Thoracic aorta endothelial cell (primary cell): Measurements from ENCODE around the gene ATG10. TPM values are rescaled to one million over a fixed set of nuclear protein-coding genes. Genes with fewer than 3 reads are reported as not detected.

Source experiments
- small RNA-seq: library from RNA; depleted of rRNA; stranded (forward); fragments of <200 nt; gene quantifications from one replicate; pipeline ENCODE3, GENCODE V24; 2012
- total RNA-seq: library from RNA; depleted of rRNA; stranded (reverse); fragments of >200 nt; gene quantifications from 2 replicates; pipeline ENCODE4 v1.2.3, GENCODE V29; 2012

The ATG10 gene
- total RNA-seq, result 6.9 and 7.6 TPM in 2 replicates

GRCh38 chr5:81971712-81972491 lies at the start of gene ATG10:
ATG10 (plus strand) TSS chr5:81972023; CDS start chr5:81987571, 15,548 bp downstream.

GRCh38 chr5:82277987-82278710 lies 306.3 kb downstream of the ATG10 start, which contains the start of gene RPS23:
RPS23 (minus strand) TSS chr5:82278354; CDS start chr5:82278323, 31 bp downstream.

Small RNA genes within 50 kb of the gene (small RNA-seq; reads per million reads assigned to genes)
- gene AC010598.1 (not detected), gene RN7SL378P (not detected)

Other genes with a start within 250 kb of the ATG10 start
- gene SSBP2, start 220.9 kb upstream of the ATG10 start, total RNA-seq, result 9.6 and 10.7 TPM in 2 replicates